SH-SY5Y (cell line): ENCODE results near the gene ZMIZ1.

Experiments used
- GATA2 ChIP-seq: IDR thresholded peaks from 2 replicates; pipeline ENCODE4 v1.6.1; 2011; ENCODE audit warnings: mild to moderate bottlenecking, low read depth, low read length
- GATA3 ChIP-seq: IDR thresholded peaks from 2 replicates; pipeline ENCODE4 v1.6.1; 2011; ENCODE audit warnings: low read depth, mild to moderate bottlenecking, low read length, moderate library complexity

- TF ChIP-seq GATA3 (no peak), GATA2 (no peak)
Measured at GRCh38 chr10:79103129-79103528, 34.4 kb downstream of the ZMIZ1 start.
